GM18907 (cell line): ENCODE results near the gene UBE4B.
"Not testable (repeated sequence)": the region's sequence is repeated elsewhere in the genome, so short reads cannot be mapped to it uniquely, and the experiment has no call there.

Experiments used
- ATAC-seq: cut with Tn5 transposase; IDR thresholded peaks from one replicate; pipeline ENCODE4 v1.9.1; 2021; ENCODE audit warnings: mild to moderate bottlenecking, moderate library complexity; ENCODE audit not compliant: unreplicated experiment

The UBE4B gene

DNA sequence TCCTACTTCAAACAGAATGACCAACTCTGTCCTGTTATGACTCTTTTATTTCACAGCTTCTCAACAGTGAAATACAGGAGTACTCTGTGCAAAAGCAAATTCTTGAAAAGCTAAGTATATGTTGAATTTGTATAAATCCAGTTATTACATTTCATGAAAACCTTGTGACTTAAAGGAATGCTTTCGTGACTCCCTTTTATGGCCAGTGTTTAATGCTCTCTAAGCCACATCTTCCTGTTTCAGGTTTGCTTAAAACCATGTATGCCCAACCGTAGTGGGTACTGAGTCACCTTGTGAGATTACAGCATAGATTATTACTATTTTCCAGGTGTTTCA lies 137.4 kb downstream of the UBE4B start:
- no peak for ATAC-seq

DNA sequence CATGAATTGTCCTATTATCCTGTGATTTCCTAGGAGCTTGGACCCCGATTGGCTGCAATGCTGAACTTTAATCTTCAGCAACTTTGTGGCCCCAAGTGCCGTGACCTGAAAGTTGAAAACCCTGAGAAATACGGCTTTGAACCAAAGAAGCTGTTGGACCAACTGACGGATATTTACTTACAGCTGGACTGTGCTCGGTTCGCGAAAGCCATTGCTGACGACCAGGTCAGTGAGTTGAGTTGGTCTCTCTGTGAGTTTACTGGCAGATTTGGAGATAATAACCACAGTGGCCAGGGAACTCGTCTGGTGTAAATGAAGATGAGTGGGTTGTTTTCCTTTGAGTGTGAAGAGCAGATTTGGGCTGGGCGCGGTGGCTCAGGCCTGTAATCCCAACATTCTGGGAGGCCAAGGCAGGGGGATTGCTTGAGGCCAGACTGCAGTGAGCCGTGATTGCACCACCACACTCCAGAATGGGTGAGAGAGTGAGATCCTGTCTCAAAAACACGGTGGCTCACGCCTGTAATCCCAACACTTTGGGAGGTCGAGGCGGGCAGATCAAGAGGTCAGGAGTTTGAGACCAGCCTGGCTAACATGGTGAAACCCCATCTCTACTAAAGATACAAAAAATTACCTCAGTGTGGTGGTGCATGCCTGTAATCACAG lies 138.5 kb downstream of the UBE4B start:
- ATAC-seq = no peak

DNA sequence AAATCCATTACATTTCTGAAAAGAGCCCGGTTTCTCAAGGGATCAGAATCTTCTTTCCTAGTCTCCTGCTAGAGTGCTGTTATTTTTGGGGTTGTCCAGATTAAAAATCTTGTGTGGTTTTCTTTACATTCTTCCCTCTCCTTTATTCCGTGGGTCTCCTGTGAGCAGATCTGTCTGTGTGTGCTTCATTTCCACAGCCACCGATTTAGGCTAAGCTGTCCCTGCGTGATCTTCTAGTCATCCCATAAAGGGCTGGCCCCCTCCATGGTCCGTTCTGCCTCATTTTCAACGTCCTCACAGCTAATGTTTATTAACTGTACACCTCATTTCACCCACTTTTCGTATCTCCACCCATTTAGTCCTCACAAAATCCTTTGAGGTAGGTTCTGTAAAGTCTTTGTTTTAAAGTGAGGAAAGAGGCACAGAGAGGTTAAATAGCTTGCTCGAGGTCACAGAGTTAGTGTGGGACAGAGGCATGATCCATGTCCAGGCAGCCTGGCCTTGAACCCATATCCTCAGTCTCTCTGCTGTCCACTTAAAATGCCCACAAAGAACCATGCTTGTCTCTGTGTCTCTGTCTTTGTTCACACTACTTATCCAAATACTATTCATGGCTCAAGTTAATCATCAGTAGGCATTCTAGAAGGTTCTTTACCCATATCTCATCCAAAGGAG lies 139.4 kb downstream of the UBE4B start:
- ATAC-seq = no peak

DNA sequence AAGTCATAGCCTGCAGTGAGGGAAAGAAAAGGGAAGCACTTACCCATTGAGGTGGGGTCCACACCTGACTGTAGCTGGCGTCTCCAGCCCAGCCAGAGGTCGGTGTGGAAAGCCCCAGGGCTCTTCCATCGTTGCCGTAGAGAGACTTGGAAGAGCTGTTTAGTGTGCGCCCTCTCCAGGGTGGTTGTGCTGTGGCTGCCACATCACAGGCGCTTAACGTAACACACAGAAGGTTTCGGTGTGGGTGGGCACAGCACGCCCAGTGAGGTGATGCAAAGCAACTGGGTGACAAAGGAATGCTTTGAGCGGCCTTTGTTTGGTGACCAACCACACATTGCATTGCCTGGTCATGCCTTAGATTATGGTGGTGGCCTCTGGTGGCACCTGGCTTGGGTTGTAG lies 140.8 kb downstream of the UBE4B start:
- ATAC-seq = no peak

DNA sequence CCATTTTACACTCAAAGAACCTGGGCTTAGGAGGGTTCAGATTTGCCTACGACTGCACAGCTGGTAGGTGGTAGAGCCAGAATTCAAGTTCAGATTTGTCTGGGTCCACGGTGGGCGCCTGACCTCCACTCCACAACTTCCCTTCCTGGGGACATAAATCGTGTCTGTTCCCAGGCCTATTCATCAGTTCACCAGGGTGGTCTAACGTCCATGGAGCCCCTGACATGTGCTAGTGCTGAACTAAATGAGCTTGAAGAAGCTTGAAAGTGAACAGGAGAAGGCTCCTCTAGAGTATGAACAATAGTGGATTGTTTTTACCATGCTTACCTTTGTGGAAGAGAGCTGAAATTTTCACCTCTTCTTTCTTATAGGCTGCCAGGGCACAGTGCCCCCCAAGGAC lies 145.1 kb downstream of the UBE4B start:
- no peak for ATAC-seq

DNA sequence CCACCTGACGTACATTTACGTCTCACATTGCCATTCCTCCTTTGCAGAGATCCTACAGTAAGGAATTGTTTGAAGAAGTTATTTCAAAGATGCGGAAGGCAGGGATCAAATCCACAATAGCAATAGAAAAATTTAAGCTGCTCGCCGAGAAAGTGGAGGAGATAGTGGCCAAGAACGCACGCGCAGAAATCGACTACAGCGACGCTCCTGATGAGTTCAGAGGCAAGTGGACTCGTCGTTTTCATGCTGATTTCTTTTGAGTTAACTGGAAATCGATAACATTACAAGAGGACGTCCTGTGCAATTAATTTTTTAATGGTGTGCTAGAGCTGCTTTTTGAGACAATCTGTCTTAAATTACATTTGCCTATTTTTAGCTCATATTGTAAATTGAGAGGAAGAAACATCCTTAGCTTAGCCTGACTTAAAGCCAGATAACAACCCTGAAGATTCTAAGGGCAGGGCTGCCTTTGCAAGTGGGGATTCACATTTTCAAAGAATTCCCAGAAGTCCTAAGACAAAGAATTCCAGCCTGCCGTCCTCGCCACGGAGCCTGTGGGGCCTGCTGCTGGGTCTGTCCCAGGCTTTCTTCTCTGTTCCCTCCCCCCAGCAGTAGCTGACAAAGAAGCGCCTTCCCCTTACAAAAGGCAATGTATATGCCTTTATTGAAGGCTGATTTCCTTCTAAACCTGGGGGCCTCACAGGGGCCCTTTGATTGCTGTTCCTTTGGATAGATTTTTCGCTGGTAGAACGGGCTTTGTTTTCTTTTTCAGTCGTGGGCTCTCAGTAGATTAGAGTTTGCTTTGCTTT lies 146.0 kb downstream of the UBE4B start:
- no peak for ATAC-seq

DNA sequence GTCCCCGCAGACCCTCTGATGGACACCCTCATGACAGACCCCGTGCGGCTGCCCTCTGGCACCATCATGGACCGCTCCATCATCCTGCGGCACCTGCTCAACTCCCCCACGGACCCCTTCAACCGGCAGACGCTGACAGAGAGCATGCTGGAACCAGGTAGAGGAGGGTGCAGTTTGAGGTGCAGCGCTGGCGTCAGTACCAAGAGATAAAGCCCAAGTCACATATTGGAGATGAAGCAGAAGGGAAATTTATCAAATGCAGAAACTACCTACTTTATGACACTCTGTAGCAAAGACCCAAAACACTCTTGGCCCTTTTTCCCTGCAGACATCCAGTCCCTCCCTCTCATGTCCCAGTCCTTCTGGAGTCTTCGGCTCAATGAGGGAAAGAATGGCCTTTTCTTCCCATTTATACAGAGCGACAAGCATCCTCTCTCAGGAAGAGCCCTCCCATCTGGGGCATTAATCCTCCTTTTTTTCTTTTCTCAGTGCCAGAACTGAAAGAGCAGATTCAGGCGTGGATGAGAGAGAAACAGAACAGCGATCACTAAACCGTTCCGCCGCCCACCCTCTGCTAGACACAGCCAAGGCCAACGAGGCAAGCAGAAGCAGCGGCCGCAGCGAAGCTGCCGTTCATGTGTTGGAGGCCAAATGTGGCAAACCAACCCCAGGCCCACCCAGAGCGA lies 146.8 kb downstream of the UBE4B start:
- no peak for ATAC-seq

DNA sequence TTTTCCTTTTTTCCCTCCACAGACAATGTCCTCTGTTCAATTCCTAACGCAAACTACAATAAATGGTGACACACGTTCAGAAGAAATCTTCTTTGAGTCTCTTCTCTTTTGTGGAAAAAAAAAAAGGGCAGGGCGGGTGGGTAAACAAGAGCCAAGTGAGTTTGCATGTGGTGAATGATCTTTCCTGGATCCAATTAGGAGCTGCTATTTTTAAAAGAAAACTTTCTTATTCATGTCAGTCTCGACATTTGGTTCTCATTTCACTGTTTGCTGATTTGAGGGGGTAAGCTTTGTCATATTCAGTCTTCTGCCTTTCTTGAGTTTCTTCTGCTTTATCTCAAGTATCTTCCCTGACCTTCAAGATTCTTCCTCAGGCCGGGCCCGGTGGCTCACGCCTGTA lies 148.4 kb downstream of the UBE4B start:
- ATAC-seq = no peak

DNA sequence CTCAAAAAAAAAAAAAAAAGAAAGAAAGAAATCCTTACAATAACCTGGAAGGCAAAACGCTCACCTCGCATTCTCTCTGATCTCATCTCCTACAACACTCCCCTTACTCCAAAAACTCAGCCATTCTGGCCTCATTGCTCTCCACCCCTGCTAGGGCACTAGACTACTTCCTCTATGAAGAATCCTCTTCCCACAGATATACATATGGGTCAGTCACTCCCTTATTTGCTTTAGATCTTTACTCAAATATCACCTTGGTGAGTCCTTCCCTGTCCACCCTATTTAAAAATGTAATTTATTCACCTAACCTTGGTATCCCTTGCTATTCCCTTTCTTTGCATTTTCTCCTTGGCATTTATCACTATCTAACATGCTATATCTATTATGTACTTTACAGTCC lies 153.0 kb downstream of the UBE4B start:
- ATAC-seq = no peak

DNA sequence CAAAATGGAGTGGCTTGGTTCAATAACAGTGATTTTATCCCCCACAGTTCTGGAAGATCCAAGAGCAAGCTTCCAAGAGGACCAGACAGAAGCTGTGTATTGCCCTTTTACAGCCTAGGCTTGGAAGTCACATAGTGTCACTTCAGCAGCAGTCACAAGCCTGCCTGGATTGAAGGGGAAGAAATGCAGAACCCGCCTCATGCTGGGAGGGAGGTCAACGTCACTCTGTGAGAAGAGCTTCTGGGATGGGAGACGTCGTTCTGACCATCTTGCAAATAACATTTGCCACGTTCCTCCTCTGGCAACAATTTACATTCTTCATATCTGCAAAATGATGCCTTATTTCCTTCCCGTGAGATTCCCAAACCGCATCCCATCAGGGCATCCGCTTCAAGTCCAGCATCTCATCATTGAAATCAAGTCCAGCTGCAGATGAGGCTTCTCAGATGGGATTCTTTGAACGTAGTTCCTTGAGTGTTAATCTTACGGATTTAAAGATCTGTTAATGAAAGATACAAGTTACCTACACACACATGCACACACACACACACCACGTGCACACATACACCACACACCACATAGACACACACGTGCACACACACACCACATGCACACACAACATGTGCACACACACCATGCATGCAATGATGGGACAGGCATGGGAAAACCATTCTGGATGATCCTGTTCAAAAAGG lies 153.7 kb downstream of the UBE4B start:
- no peak for ATAC-seq

DNA sequence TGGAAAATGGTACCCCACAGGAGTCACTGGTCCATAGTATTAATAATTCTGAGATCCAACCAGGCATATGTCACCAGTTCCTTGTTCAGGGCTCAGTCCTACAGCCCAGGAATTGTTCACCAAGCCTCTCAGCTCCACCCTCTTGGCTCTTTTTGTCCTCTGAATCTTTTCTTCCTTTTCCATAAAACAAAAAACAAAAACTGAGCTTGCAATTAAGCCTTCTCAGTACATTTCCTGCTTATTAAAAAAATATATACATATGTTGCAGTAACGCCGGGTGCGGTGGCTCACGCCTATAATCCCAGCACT lies 154.2 kb downstream of the UBE4B start:
- no peak for ATAC-seq

DNA sequence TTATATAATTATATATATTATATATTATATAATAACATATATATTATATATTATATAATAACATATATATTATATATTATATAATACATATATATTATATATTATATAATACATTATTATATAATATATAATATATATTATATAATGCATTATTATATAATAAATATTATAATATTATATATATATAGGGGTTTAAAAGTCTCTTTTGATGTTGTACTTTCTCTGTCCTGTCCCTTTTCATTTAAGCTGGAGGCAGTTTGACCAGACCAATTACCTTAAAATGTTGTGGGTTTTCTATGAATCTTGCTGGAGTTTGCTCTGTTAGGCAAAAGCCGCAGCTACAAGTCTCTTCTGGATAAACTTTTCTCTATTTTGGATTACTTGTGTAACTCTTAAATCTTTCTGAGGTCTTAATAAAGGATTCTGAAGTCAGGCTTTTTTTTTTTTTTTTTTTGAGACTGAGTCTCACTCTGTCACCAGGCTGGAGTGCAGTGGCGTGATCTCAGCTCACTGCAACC lies 155.4 kb downstream of the UBE4B start:
- ATAC-seq = no peak

DNA sequence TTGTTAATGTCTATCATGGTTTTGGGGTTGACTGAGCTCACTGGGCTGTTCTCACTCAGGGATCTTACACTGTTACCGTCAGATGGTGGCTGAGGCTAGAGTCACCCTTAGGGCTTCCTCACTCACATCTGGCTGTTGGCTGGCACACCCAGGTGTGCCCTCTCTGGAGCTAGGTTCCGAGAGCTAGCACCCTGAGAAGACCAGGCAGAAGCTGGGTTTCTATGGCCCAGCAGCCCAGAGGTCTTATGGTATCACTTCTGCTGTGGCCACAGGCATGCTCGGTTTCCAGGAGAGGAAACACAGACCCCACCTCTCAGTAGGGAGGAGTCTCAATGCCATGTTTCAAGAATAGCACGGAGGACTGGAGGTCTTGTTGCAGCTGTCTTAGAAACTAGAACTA lies 156.9 kb downstream of the UBE4B start:
- ATAC-seq = no peak

DNA sequence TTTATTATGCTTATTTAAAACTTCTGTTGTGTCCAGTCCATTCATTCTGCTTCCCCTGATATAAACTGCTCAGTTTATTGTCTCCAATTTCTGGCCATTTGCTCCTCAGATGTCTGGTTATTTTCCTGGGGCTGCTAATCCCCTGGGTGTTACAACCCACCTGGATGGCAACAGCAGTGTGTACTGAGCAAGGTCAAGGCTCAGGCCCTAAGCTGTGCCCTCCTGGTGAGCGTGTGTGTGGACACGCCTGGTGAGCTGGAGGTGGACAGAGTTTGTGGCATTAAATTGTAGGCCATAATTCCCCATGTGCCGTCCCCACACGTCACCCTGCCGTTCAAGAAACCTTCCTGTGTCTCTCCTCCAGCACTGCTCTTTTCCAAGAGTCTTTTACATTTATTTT lies 159.5 kb downstream of the UBE4B start:
- no peak for ATAC-seq

DNA sequence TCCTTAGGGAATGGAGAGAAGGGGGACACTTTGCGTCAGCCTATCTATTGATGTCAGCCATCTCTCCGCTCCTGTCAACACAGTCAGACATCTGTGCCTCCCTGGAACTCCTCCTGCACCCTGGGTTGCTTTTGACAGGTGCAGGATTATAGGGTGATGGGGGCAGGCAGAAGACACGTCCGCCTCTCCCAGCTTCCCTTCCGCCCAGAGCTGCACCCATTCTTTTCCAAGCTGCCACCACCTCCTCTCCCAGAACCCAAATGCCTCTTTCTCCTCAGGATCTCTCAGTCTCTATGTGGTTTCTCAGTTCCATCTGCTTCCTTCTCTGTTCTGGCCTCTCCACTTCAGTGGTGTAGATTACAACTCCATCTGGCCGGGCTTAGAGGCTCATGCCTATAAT lies 160.5 kb downstream of the UBE4B start:
- no peak for ATAC-seq

DNA sequence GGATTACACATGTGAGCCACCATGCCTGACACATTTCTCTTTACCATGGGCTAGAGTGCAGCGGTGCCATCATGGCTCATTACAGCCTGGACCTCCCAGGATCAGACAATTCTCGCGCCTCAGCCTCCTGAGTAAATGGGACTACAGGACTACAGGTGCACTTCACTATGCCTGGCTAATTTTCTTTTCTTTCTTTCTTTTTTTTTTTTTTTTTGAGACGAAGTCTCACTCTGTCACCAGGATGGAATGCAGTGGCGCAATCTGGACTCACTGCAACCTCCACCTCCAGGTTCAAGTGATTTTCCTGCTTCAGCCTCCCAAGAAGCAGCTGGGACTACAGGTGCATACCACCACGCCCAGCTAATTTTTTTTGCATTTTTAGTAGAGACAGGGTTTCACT lies 162.8 kb downstream of the UBE4B start:
- ATAC-seq = no peak

DNA sequence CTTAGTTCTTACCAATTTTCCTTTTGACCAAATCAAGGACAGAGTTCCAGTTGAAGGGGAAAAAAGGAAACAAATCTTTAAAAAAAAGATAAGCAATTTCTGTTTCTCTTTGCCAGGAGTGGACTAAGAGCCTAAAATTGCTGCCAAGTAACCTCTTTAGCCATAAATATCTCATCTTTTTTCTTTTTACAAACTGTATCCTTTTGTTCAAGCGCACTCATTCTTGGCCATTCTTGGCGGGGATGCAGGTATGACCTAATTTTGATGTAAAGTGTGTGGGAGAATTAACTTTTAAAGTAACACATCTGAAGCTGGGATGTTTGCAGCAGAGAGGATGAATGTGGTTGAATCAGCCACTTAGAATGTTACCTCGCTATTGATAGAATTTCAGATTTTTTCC lies 164.2 kb downstream of the UBE4B start:
- ATAC-seq = no peak

DNA sequence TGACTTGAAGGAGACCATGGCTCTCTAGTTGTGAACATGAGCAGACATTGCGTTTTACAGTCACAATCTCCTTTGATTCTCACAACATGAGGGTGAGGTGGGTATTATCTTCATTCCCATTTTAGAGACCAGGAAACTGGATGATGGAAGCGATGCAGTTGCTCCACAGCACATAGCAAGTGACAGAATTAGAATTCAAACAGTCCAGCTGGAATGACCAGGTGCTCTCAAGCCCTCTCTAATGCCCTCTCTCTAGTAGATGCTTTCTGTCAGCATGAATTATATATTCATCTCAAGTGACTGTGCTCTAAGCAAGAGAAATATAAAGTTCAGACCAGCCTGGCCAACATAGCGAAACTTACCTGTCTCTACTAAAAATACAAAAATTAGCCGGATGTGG lies 167.9 kb downstream of the UBE4B start:
- no peak for ATAC-seq

DNA sequence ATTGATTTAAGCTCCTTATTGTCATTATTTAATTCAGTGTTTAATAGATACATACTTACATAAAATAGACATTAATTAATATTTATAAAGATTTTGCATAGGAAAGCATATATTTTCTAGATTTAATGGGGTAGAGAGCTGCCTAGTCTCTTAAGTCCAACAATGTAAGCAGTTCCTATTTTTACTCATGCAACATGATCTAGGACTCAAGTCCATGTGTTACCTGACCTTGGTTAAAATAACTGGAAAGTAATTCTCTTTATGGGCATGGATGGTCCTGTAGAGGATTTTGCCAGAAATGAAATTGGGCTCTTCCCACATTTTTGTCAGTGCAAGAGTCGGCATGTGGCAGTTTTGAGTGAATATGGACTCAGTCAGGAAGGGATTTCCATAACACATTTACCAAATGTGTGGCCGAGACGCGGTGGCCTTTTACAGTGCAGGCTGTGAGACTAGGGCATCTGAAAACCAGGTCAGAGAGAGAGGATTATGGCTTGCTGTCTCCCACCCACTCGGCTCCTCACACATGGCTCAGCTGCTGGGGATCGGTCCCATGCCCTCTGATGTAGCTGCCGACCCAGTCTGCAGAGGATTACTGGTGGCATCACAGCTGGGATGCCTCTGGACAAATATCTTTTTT lies 171.4 kb downstream of the UBE4B start:
- ATAC-seq = no peak

DNA sequence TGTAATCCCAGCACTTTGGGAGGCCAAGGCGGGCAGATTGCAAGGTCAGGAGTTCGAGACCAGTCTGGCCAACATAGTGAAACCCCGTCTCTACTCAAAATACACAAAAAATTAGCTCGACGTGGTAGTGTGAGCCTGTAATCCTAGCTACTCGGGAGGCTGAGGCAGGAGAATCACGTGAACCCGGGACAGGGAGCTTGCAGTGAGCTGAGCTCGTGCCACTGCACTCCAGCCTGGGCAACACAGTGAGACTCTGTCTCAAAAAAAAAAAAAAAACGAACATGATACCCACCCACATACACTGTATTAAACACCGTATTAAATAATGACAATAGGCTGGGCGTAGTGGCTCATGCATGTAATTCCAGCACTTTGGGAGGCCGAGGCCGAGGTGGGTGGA lies 172.4 kb downstream of the UBE4B start:
- ATAC-seq = not testable (repeated sequence)

DNA sequence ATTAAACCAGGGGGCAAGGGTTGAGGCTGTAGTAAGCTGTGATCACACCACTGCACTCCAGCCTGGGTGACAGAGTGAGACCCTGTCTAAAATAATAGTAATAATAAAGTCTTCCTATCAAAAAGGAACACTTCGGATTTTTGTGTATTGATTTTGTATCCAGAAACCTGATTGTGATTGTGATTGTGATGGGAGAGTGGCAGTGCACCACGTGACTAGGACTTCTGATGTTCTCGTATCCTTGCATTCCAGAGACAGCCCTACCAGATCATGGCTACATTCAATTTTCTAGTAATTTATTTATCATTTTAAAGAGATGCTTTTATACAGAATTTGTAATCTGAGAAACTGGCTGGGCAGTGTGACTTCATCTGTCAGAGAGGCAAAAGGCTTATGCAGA lies 175.1 kb downstream of the UBE4B start:
- ATAC-seq = no peak
